Measurements from ENCODE around the gene CDH4. TPM values are rescaled to one million over a fixed set of nuclear protein-coding genes. Genes with fewer than 3 reads are reported as not detected.

Gene CDH4
- total RNA-seq, 2 donors from 2014 or later = 0.29 to 0.45 TPM

DNA sequence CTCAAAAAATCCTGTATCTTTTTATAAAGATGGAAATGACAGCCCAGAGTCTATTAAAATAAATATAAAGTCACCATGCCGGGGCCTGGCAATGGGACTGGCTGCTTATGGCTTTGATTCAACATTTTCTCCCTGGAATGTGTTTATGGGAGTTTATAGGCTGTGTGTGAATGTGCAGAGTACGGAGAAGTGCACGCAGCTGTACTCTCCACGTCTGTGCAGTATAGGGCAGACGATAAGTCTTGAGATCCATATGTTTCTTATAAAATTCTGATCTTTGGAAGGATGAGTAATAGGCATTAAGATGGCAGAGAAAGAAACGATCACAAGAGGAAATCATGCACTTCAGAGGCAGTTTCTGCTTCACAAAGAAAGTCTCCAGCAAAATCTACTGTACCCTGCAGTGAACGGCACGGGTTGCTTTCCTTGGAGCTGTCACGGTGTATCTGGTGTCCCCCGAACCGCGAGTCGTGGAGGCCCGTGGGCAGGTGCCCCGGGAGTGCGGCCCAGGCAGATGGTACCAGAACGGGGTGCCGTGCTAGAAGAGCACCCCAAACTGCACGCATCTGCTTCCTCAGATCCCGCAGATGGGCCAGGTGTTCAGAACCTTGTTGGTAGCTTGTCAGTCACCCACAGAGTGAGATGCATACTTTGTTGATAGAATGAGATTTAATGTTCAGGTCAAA lies 431.1 kb downstream of the CDH4 start:
- no peaks in the 10 kb centered on the region for H3K9me3 Mint-ChIP-seq
- H3K4me3 Mint-ChIP-seq = no peak overlapping the region
- H3K36me3 Mint-ChIP-seq (ENCODE audit: low read depth) = no peaks in the 10 kb centered on the region
- peaks cover under 1% of the 10 kb centered on the region for H3K27me3 Mint-ChIP-seq
- H3K4me1 Mint-ChIP-seq = no peaks in the 10 kb centered on the region
- ATAC-seq (replicated peaks) = no peak
- no peak overlapping the region for H3K27ac Mint-ChIP-seq

DNA sequence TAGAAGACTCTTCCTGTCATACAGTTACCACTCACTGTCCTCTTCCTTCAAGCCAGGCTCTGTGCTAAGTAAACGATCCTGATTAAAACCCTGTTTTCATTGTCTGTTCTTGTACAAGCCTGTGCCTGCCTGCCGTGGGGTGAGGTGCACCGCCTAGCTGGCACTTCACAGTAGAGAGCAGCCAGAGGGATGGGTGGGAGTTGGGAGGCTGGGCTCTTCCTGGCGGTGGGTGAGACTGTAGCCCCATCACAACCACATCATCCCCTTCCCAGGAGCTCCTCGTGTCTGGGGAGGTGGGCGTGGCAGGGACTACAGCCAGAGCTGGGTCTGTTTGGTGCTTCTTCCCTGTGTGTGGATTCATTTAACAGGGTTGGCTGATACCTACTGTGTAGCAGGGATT lies 431.7 kb downstream of the CDH4 start:
- H3K27me3 Mint-ChIP-seq = no peaks in the 10 kb centered on the region
- H3K9me3 Mint-ChIP-seq = no peaks in the 10 kb centered on the region
- no peaks in the 10 kb centered on the region for H3K36me3 Mint-ChIP-seq (ENCODE audit: low read depth)
- no peaks in the 10 kb centered on the region for H3K4me1 Mint-ChIP-seq
- no peak overlapping the region for H3K4me3 Mint-ChIP-seq
- no peak for ATAC-seq (replicated peaks)
- no peak overlapping the region for H3K27ac Mint-ChIP-seq

DNA sequence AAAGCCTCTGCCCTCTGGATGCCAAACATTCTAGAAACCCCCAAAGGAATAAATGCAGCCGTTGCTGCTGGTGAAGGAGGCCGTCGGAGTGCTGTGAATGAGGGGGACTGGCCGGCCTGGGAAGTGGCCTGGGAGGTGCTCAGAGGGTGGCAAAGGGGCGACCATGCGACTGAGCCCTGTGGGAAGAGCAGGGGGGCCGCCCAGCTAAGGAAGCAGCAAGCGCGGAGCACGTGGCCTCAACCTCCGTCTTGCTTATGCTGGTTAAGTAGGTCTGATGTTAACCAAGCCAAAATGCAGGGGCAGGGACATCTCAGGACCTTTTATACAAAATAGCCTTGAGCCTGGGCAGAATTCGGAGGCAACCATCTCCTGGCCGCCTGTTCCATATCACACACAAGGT lies 432.1 kb downstream of the CDH4 start:
- H3K27ac Mint-ChIP-seq = no peak overlapping the region
- ATAC-seq (replicated peaks) = no peak
- no peaks in the 10 kb centered on the region for H3K27me3 Mint-ChIP-seq
- H3K9me3 Mint-ChIP-seq = no peaks in the 10 kb centered on the region
- no peak overlapping the region for H3K4me3 Mint-ChIP-seq
- H3K4me1 Mint-ChIP-seq = no peaks in the 10 kb centered on the region
- H3K36me3 Mint-ChIP-seq (ENCODE audit: low read depth) = no peaks in the 10 kb centered on the region

DNA sequence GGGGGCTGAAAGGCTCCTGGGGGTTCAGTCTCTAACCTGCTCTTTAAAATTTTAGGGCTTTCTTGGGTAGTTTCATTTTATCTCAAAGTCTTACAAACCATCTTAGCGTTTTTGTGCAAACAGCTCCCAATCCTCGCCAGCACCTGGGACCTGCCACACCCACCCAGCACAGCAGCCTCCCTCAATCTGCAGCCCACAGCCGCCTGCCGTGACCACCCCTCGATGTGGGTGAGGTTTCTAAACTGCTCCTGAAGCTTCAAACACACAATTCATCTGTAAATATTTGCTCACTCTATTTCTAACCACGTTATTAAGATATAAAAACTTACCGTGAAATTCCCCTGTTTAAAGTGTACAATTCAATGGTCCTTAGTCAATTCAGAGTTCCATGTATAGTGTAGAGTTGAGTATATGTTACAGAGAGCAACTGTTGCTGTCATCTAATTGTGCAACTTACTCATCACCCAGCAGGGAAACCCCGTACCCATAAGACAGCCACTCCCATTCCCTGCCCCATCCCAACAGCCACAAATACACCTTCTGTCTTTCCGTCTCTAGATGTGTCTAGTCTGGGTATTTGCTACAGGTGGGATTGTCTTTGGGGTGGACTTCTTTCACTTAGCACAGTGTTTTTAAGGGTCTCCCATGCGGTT lies 432.6 kb downstream of the CDH4 start:
- peaks cover 1% of the 10 kb centered on the region for H3K4me1 Mint-ChIP-seq
- H3K9me3 Mint-ChIP-seq = no peaks in the 10 kb centered on the region
- no peak overlapping the region for H3K4me3 Mint-ChIP-seq
- H3K27ac Mint-ChIP-seq = no peak overlapping the region
- peaks cover under 1% of the 10 kb centered on the region for H3K27me3 Mint-ChIP-seq
- no peaks in the 10 kb centered on the region for H3K36me3 Mint-ChIP-seq (ENCODE audit: low read depth)
- ATAC-seq (replicated peaks) = no peak

DNA sequence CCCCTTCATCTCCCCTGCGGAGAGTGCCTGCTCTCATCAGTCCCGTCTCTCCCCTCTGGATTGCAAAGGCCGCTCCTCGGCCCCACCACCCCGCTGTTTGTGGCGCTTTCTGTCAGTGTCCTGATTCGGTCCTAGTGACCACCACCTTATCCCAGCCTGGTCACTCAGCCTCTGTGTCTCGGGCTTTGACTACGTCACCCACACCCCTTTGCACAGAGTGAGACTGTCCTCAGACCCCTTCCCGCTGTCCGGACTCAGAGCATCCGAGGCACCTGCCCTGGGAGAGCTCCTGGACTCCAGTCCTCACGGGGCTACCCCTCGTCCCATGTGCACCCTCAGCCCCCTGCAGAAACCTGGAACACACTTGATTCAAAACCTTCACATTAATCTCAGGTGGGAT lies 433.4 kb downstream of the CDH4 start:
- H3K4me3 Mint-ChIP-seq = no peak overlapping the region
- H3K27me3 Mint-ChIP-seq = peaks cover 4% of the 10 kb centered on the region
- no peaks in the 10 kb centered on the region for H3K9me3 Mint-ChIP-seq
- ATAC-seq (replicated peaks) = no peak
- H3K4me1 Mint-ChIP-seq = peaks cover 6% of the 10 kb centered on the region
- H3K27ac Mint-ChIP-seq = no peak overlapping the region
- H3K36me3 Mint-ChIP-seq (ENCODE audit: low read depth) = no peaks in the 10 kb centered on the region

DNA sequence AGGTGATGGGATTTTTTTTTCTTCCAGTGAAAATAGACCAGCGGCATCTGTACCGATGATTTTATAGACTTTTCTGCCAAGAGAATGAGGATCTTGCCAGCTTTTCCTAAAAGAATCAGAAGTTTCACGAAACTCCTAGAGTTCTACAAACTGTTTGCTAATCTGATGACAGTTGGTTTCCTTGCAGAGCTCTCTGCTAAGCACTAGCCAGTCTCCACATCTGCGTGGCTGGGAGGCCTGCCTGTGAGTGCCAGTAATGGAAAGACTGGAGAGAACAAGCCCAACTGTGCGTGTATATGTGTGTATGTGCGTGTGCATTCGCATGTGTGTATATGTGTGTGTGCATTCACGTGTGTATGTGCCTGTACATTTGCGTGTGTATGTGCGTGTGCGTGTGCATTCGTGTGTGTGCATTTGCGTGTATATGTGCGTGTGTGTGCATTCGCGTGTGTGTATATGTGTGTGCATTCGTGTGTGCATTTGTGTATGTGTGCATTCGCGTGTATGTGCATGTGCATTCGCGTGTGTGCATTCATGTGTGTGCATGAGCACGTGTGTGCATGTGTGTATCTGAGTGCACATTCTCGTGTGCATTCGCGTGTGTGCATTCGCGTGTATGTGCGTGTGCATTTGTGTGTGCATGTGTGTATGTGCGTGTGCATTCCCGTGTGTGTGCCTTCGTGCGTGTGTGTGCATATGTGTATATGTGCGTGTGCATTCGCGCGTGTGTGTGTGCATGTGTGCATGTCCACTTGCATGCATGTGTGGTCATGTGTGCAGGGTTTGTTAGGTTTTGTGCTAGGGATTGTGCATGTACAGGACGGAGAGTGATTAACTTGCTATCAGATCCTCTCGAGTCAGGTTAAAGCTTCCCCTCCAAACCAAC lies 434.2 kb downstream of the CDH4 start:
- Mint-ChIP-seq H3K27ac (no peak overlapping the region), H3K4me1 (peaks cover 6% of the 10 kb centered on the region), H3K4me3 (no peak overlapping the region), H3K9me3 (no peaks in the 10 kb centered on the region), H3K27me3 (peaks cover 4% of the 10 kb centered on the region), H3K36me3 (ENCODE audit: low read depth) (no peaks in the 10 kb centered on the region)
- no peak for ATAC-seq (replicated peaks)

DNA sequence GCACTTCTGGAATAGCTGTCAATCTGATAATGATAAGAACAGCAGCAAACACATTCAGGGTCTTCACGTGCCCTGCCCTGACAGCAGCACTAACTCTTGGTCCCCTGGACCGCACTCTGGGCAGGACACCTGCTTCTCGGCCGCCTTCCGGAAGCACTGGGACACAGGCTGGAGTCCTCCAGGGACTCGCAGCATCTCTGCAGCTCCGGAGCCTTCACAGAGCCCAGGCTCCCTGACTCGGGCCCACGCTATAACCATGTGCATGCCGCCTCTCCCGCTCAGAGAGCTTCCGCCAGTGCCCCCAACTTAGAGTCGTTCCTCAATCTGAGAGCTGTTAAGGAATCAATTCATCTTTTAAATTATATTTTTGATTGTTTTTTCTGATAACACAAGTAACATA lies 436.4 kb downstream of the CDH4 start:
- Mint-ChIP-seq H3K36me3 (ENCODE audit: low read depth) (no peaks in the 10 kb centered on the region), H3K9me3 (no peaks in the 10 kb centered on the region), H3K27ac (no peak overlapping the region), H3K4me3 (no peak overlapping the region), H3K27me3 (peaks cover 4% of the 10 kb centered on the region), H3K4me1 (peaks cover 6% of the 10 kb centered on the region)
- ATAC-seq (replicated peaks) = no peak

DNA sequence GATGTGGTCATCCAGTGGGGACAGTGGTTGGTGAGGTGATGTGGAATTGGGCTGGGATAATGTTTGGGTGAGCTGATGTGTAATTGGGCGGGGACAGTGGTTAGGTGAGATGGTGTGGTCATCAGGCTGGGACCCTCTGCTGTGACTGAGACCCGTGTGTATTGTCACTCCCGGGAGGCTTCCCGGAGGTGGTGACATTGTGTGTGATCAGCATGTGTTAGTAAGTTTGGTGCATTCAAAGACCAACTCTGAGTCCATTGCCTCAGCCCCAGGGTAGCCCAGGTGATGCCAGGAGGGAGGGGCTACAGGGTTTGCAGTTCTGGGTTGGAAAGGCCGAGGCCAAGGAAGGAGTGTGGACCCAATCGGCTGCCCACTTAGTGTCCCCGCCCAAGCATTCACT lies 438.1 kb downstream of the CDH4 start:
- H3K27me3 Mint-ChIP-seq = peaks cover 4% of the 10 kb centered on the region
- no peaks in the 10 kb centered on the region for H3K36me3 Mint-ChIP-seq (ENCODE audit: low read depth)
- H3K27ac Mint-ChIP-seq = no peak overlapping the region
- H3K4me3 Mint-ChIP-seq = no peak overlapping the region
- H3K4me1 Mint-ChIP-seq = peaks cover 6% of the 10 kb centered on the region
- ATAC-seq (replicated peaks) = no peak
- H3K9me3 Mint-ChIP-seq = no peaks in the 10 kb centered on the region

DNA sequence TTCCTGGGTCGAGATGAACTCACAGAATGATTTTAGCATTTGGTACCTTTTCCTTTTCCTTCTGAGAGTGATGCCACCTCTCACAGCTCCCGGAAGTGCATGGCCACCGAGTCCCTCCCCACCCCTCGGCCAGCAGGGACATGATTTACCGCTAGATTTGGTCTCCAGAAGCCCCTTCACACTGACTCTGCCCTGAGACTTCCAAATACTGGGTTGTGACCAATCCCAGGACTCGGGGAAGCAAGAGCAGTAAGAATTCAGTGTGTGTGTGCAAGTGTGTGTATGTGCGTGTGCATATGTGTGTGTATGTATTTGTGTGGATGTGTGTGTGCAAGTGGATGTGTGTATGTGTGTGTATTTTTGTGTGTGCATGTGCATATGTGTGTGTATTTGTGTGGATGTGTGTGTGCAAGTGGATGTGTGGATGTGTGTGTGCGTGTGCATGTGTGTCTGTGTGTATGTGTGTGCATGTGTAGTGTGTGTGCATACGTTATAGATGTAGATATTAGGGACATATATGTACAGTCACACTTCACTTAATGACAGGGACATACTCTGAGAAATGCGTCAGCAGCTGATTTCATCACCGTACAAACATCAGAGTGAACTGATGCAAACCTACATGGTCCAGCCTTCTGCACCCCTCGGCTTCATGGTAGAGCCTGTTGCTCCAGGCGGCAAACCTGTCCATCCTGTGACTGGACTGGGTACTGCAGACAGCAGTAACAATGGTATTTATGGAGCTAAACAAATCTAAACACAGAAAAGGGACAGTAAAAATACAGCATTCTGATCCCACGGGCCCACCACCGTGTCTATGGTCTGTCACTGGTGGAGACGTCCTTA lies 439.2 kb downstream of the CDH4 start:
- peaks cover 4% of the 10 kb centered on the region for H3K27me3 Mint-ChIP-seq
- H3K4me1 Mint-ChIP-seq = peaks cover 6% of the 10 kb centered on the region
- H3K9me3 Mint-ChIP-seq = no peaks in the 10 kb centered on the region
- H3K36me3 Mint-ChIP-seq (ENCODE audit: low read depth) = no peaks in the 10 kb centered on the region
- H3K4me3 Mint-ChIP-seq = no peak overlapping the region
- ATAC-seq (replicated peaks) = no peak
- no peak overlapping the region for H3K27ac Mint-ChIP-seq

DNA sequence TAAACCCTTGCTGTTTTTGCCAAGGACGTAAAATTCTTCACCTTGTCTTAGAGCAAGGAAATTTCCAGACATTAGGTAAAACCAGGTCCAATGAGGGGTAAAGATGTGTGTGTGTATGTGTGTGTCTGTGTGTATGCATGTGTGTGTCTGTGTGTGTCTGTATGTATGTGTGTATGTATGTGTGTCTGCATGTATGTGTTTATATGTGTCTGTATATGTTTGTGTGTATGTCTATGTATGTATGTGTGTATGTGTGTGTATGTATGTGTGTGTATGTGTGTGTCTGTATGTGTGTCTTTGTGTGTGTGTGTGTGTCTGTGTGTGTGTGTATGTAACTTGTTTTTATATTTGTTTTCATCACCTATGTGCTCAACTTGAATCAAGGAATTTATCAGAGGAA lies 439.9 kb downstream of the CDH4 start:
- H3K27ac Mint-ChIP-seq = no peak overlapping the region
- H3K9me3 Mint-ChIP-seq = no peaks in the 10 kb centered on the region
- ATAC-seq (replicated peaks) = no peak

DNA sequence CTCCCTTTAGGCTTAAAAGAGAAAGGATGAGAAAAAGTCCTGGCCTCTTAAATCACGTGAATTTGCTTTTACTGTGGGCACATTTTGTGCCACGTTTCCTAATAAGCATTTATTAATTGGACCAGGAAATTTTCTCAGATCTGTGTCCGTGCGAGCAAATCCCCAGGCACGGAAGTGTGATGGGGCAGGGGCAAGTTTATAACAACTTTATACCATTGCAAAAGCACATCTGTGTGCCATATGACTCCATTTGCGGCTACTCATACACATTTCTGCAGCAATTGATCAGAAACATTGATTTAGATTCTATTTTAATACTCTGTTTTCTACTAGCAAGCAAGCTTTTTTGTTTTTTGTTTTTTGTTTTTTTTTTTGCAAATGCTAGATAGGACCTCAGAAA lies 440.4 kb downstream of the CDH4 start:
- H3K4me1 Mint-ChIP-seq = peaks cover 6% of the 10 kb centered on the region
- H3K9me3 Mint-ChIP-seq = no peaks in the 10 kb centered on the region
- no peak overlapping the region for H3K4me3 Mint-ChIP-seq
- no peak for ATAC-seq (replicated peaks)
- H3K27me3 Mint-ChIP-seq = peaks cover 4% of the 10 kb centered on the region
- H3K27ac Mint-ChIP-seq = no peak overlapping the region
- no peaks in the 10 kb centered on the region for H3K36me3 Mint-ChIP-seq (ENCODE audit: low read depth)

More for the DNA sequence above, 439.9 kb downstream of the CDH4 start:
- Mint-ChIP-seq H3K27me3 (peaks cover 4% of the 10 kb centered on the region), H3K36me3 (ENCODE audit: low read depth) (no peaks in the 10 kb centered on the region), H3K4me3 (no peak overlapping the region), H3K4me1 (peaks cover 6% of the 10 kb centered on the region)

DNA sequence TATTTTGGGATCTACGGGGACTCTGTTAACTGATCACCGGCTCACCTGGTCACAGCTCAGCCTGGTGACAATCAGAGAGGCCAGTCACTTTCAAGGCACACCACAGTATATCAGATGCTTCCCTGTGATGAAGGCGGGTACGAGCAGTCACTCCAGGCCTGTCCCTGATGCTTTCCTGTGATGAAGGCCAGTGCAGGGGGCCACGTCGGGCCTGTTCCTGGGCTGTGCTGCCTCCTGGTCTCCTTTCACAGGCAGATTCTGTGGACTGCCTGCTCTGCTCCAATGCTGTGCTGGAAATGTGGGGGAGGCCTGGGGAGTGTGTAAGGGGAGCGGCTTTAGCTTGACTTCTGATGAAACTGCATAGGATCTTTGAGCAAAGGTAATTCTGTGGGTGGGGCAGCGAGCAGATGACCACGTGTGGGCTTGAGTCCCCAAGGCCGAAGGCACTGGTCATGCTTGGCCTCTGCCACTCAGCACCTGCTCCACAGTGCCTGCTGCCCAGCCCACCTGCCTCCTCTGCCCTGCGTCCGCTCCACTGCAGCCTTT lies 441.1 kb downstream of the CDH4 start:
- Mint-ChIP-seq H3K27me3 (peaks cover 4% of the 10 kb centered on the region), H3K36me3 (ENCODE audit: low read depth) (no peaks in the 10 kb centered on the region), H3K4me1 (peaks cover 6% of the 10 kb centered on the region), H3K9me3 (no peaks in the 10 kb centered on the region), H3K4me3 (no peak overlapping the region), H3K27ac (no peak overlapping the region)
- no peak for ATAC-seq (replicated peaks)

DNA sequence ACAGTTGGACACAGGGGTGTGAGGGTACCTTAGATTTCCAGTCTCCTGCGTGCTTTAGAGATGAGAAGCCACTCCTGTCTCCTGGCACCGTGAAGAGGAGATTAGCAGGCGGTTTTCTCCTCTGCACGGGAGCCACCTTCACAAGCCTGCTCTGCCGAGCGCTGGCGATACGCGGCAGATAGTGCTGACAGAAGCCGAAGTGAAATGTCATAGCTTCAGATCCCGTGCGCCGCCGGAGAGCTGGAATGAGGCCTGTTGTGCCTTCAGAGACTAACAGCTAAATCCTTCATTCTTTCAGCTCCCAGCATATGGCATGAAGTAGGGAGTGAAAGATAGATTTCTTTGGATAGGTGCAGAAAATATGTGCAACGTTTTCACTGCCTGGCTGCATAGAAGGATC lies 442.6 kb downstream of the CDH4 start:
- Mint-ChIP-seq H3K4me1 (peaks cover 5% of the 10 kb centered on the region), H3K36me3 (ENCODE audit: low read depth) (no peaks in the 10 kb centered on the region), H3K9me3 (no peaks in the 10 kb centered on the region), H3K27me3 (peaks cover 4% of the 10 kb centered on the region), H3K4me3 (no peak overlapping the region), H3K27ac (no peak overlapping the region)
- no peak for ATAC-seq (replicated peaks)

DNA sequence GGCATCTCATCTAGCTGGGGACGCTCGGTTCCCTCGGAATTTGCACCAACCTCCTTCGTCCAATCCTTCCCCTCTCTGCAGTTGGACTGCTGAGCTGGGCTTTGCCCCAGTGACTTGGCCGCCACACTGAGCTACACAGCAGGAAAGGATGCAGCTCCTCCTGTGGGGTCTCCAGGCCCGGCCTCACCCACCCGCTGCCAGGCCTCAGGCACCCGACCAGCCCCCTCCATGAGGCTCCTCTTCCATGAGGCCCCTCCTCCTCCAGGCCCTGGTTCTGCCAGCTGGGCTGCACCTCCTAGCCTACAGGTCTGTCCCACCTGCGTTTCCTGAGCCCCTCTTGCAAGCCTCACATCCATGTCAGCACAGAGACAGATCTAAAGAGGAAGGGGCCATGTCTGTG lies 443.7 kb downstream of the CDH4 start:
- Mint-ChIP-seq H3K27ac (no peak overlapping the region), H3K27me3 (no peaks in the 10 kb centered on the region), H3K9me3 (no peaks in the 10 kb centered on the region), H3K36me3 (ENCODE audit: low read depth) (no peaks in the 10 kb centered on the region), H3K4me3 (no peak overlapping the region), H3K4me1 (no peaks in the 10 kb centered on the region)
- no peak for ATAC-seq (replicated peaks)
